H1 (cell line): ENCODE measurements around the gene OCIAD1. TPM values are rescaled to one million over a fixed set of nuclear protein-coding genes. Genes with fewer than 3 reads are reported as not detected.

Experiments used
- GABPA ChIP-seq: IDR thresholded peaks from 2 replicates; pipeline ENCODE4 v1.6.1; 2011; ENCODE audit warnings: mild to moderate bottlenecking, low read length, moderate library complexity, borderline replicate concordance; ENCODE audit not compliant: insufficient read depth
- KDM4A ChIP-seq: IDR thresholded peaks from one replicate; pipeline ENCODE4 v1.7.1; 2012; ENCODE audit warnings: low read depth, mild to moderate bottlenecking, moderate library complexity, low read length, inconsistent platforms; ENCODE audit not compliant: severe bottlenecking
- RAD21 ChIP-seq, 2 experiments: IDR thresholded peaks in 1 of 2; conservative IDR thresholded peaks in 1 of 2; 2 replicates each; pipeline ENCODE4 v1.6.1; 2011; ENCODE audit warnings: low read depth in 2 of 2, low read length in 2 of 2, improper control_type of control experiment in 1 of 2, inconsistent platforms in 1 of 2, mild to moderate bottlenecking in 1 of 2, moderate library complexity in 1 of 2
- SP1 ChIP-seq: IDR thresholded peaks from 2 replicates; pipeline ENCODE4 v1.6.1; 2011; ENCODE audit warnings: low read depth, low read length
- TAF7 ChIP-seq: optimal IDR thresholded peaks from 2 replicates; pipeline ENCODE3; 2011; ENCODE audit warnings: low read depth, mild to moderate bottlenecking, inconsistent platforms, low read length, moderate library complexity, borderline replicate concordance
- polyA plus RNA-seq, 7 experiments: library from polyadenylated mRNA; depleted of rRNA in 3 of 7; stranded (reverse) in 5 of 7; unstranded in 2 of 7; fragments of >200 nt in 5 of 7; fragments of 200-250 nt in 2 of 7; gene quantifications; 1 replicate in 5 of 7; 2 replicates in 1 of 7; 4 replicates in 1 of 7; pipeline versions ENCODE4 v1.2.1 to v1.2.3, GENCODE V29; 2011 to 2013; ENCODE audit warnings: missing spikeins in 2 of 7, mixed read lengths in 2 of 7
- total RNA-seq: library from RNA; stranded (reverse); fragmentation: NEBNext Ultra II Directional; extraction: Animal tissue kit (Norgen Biotek cat#: 25700); gene quantifications from 2 replicates; pipeline ENCODE4 v1.2.1, GENCODE V29; 2021
- TF ChIP-seq, protein P1 (sequence below): fragments of 300-600 bp; sonication (generic); IDR thresholded peaks from 2 replicates; pipeline ENCODE4 v1.7.1; 2012; ENCODE audit warnings: low read length, moderate library complexity, mild to moderate bottlenecking, inconsistent platforms; ENCODE audit not compliant: insufficient replicate concordance

OCIAD1 gene
- total and polyA plus RNA-seq, 2 of the 8 experiments (the other 6 are each of a cell fraction or from before 2014, with no cell fraction given): 79.9 to 163 TPM

DNA sequence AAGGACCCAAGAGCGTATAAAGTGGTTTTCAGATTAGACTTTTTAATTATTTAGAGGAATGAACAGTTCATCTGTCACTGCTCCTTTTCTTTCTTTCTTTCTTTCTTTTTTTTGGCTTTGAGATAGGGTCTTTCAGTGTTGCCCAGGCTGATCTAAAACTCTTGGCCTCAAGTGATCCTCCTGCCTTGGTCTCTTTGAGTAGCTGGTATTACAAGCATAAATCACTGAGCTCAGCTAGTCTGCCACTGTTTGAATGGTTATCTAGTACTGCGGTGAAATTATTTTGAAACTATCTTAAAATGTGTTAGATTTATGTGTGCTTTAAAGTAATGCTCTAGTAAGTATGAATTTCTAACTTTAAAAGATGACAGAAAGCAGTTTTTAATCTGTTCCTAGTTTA is 44.3 kb upstream of the OCIAD1 start (continued):
- TF ChIP-seq, protein P1, sequence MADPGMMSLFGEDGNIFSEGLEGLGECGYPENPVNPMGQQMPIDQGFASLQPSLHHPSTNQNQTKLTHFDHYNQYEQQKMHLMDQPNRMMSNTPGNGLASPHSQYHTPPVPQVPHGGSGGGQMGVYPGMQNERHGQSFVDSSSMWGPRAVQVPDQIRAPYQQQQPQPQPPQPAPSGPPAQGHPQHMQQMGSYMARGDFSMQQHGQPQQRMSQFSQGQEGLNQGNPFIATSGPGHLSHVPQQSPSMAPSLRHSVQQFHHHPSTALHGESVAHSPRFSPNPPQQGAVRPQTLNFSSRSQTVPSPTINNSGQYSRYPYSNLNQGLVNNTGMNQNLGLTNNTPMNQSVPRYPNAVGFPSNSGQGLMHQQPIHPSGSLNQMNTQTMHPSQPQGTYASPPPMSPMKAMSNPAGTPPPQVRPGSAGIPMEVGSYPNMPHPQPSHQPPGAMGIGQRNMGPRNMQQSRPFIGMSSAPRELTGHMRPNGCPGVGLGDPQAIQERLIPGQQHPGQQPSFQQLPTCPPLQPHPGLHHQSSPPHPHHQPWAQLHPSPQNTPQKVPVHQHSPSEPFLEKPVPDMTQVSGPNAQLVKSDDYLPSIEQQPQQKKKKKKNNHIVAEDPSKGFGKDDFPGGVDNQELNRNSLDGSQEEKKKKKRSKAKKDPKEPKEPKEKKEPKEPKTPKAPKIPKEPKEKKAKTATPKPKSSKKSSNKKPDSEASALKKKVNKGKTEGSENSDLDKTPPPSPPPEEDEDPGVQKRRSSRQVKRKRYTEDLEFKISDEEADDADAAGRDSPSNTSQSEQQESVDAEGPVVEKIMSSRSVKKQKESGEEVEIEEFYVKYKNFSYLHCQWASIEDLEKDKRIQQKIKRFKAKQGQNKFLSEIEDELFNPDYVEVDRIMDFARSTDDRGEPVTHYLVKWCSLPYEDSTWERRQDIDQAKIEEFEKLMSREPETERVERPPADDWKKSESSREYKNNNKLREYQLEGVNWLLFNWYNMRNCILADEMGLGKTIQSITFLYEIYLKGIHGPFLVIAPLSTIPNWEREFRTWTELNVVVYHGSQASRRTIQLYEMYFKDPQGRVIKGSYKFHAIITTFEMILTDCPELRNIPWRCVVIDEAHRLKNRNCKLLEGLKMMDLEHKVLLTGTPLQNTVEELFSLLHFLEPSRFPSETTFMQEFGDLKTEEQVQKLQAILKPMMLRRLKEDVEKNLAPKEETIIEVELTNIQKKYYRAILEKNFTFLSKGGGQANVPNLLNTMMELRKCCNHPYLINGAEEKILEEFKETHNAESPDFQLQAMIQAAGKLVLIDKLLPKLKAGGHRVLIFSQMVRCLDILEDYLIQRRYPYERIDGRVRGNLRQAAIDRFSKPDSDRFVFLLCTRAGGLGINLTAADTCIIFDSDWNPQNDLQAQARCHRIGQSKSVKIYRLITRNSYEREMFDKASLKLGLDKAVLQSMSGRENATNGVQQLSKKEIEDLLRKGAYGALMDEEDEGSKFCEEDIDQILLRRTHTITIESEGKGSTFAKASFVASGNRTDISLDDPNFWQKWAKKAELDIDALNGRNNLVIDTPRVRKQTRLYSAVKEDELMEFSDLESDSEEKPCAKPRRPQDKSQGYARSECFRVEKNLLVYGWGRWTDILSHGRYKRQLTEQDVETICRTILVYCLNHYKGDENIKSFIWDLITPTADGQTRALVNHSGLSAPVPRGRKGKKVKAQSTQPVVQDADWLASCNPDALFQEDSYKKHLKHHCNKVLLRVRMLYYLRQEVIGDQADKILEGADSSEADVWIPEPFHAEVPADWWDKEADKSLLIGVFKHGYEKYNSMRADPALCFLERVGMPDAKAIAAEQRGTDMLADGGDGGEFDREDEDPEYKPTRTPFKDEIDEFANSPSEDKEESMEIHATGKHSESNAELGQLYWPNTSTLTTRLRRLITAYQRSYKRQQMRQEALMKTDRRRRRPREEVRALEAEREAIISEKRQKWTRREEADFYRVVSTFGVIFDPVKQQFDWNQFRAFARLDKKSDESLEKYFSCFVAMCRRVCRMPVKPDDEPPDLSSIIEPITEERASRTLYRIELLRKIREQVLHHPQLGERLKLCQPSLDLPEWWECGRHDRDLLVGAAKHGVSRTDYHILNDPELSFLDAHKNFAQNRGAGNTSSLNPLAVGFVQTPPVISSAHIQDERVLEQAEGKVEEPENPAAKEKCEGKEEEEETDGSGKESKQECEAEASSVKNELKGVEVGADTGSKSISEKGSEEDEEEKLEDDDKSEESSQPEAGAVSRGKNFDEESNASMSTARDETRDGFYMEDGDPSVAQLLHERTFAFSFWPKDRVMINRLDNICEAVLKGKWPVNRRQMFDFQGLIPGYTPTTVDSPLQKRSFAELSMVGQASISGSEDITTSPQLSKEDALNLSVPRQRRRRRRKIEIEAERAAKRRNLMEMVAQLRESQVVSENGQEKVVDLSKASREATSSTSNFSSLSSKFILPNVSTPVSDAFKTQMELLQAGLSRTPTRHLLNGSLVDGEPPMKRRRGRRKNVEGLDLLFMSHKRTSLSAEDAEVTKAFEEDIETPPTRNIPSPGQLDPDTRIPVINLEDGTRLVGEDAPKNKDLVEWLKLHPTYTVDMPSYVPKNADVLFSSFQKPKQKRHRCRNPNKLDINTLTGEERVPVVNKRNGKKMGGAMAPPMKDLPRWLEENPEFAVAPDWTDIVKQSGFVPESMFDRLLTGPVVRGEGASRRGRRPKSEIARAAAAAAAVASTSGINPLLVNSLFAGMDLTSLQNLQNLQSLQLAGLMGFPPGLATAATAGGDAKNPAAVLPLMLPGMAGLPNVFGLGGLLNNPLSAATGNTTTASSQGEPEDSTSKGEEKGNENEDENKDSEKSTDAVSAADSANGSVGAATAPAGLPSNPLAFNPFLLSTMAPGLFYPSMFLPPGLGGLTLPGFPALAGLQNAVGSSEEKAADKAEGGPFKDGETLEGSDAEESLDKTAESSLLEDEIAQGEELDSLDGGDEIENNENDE: no peak
- TF ChIP-seq KDM4A (no peak), GABPA (no peak), RAD21 (IDR thresholded peaks at IDR 0.05 in 1 of 2, conservative IDR thresholded peaks at IDR 0.05 in 1 of 2; ENCODE audit: low read depth in 2 of 2, low read length in 2 of 2) (no peak), TAF7 (no peak), SP1 (no peak)
- TF ChIP-seq, all 59 proteins: peak for 0
